ENCODE results near the gene FBXO33.

Gene FBXO33

DNA sequence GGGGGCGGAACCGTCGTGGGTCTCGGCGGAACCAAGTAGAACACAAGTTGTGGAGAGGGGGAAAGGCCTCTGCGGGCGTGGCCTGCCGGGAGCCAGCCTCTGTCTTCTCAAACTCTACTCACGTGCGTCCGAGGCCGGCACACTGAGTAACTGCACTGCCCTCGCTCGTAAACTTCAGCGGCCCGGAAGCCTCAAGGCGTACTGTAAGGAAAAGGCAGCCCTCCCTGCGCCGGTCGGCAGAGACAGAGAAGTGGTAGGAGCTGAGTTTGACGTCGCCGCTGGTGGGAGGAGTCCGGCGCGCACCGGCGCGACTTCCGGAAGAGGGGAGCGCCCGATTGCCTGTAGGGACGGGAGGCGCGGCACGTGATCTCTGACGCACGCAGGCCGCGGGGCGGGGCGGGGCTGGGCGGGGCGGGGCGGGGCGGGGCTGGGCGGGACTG lies at the start of gene FBXO33:
FBXO33 (minus strand) TSS at position 255 of the 440 bp plus-strand sequence. CDS start 271 bp downstream, outside the sequence.
- DNase-seq (ENCODE audit: low read depth in 1 of 2, low spot score in 1 of 2) = peak; percentile 91 to 94

GRCh38 chr14:39474416-39474911 lies 42.2 kb upstream of the FBXO33 start:
- no peak for DNase-seq (ENCODE audit: low read depth in 1 of 2, low spot score in 1 of 2)

- no peak for DNase-seq (ENCODE audit: low read depth in 1 of 2, low spot score in 1 of 2)
Measured at GRCh38 chr14:39472078-39472477, 39.8 kb upstream of the FBXO33 start.

- no peak for DNase-seq (ENCODE audit: low read depth in 1 of 2, low spot score in 1 of 2)
Measured at GRCh38 chr14:39469094-39469710, 37.0 kb upstream of the FBXO33 start.

DNA sequence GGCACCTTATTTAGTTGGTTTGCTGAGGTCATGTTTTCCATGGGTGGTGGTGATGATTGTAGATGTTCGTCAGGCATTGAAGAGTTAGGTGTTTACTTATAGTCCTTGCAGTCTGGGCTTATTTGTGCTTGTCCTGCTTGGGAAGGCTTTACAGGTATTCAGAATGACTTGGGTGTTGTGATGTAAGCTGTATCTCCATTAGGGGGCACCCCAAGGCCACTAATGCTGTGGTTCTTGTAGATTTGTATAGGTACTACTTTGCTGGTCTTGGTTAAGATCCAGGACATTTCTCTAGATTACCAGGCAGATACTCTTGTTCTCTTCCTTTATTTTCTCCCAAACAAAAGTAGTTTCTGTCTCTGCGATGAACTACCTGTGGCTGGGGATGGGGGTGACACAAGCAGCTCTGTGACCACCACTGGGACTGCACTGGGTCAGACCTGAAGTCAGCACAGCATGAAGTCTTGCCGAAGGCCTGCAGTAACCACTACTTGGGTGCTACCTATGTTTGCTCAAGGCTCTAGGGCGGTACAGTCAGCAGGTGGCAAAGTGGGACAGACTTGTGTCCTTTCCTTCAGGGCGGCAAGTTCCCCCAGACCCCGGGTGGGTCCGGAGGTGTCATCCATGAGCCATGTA lies 35.8 kb upstream of the FBXO33 start:
- no peak for DNase-seq (ENCODE audit: low read depth in 1 of 2, low spot score in 1 of 2)

DNA sequence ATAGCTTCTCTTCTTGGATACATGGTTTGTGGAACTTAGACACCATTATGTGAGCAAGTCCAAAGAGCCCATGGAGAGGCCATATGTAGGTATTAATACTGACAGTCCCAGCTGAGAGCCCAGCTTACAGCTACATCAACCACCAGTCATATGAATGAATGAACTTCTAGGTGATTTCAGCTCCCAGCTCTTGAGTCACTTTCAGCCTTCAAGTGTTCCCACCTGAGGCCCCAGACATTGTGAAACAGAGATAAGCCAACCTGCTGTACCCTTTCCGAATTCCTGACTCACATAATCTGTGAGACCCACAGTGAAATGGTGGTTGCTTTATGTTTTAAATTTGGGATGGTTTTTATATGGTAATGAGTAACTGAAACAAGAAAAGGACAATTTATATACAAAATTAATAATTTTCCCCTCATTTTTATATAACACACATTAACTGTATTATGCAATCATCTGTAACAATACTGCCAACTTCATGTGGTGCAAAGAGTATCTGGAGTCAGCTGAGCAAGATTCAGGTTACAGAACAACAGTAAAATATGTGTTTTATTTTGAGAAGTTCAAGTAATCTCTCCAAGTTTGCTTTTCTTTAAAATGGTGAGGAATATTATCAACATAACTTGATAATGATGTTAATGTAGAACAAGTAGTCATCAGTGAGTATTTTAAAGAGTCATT lies 27.7 kb upstream of the FBXO33 start:
- no peak for DNase-seq (ENCODE audit: low read depth in 1 of 2, low spot score in 1 of 2)

- no peak for DNase-seq (ENCODE audit: low read depth in 1 of 2, low spot score in 1 of 2)
Measured at GRCh38 chr14:39456702-39457250, 24.5 kb upstream of the FBXO33 start.

DNA sequence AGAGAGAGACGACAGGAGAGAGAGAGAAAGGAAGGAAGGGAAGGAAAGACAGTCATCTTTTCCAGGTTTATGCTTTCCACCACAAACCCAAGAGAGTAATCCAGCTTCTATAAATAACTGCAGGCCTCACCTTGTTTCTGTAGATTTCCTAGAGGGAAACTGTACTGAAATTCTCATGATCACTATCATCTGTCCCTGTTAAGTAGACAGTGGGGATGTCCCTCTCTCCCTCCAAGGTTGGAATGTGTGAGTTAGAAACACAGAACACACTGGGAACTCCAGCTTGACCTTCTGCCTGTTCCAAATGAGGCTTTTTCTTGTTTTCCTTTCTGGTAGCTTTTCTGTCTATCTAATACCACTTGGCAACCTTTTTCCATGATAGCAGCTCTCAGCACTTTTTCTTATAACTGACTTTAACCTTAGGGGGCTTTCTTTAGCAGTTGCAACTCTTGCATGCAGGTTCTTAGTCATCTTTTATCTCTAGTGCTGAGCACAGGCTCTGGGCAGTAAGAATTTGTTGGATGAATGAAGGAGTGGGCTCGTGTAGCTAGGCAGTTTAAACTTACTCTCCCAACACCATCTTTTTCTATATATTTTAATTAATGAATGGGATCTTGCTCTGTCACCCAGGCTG lies 22.8 kb upstream of the FBXO33 start:
- DNase-seq (ENCODE audit: low read depth in 1 of 2, low spot score in 1 of 2) = no peak

- no peak for DNase-seq (ENCODE audit: low read depth in 1 of 2, low spot score in 1 of 2)
Measured at GRCh38 chr14:39452680-39453079, 20.4 kb upstream of the FBXO33 start.

GRCh38 chr14:39451811-39452210 lies 19.6 kb upstream of the FBXO33 start:
- no peak for DNase-seq (ENCODE audit: low read depth in 1 of 2, low spot score in 1 of 2)

DNA sequence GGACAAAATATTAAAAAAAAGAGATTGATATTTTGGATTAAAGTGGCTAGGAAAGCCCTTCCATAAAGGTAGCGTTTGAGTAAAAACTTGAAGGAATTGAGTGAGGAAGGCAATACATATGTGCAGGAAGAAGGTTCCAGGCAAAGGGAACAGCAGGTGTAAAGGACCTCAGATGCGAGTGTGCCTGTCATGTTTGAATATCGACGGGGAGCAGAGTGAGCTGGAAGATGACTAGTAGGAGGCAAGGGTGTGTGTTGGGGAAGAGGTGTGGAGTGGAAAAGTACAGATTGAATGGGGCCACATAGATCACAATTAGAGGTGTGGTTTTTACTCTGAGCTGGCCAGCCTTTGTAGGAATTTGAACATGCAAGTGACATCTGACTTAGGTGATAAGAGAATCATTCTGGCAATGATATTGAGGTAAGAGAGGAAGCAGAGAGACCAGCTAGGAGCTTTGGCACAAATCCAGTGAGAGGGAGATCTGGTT lies 15.0 kb upstream of the FBXO33 start:
- no peak for DNase-seq (ENCODE audit: low read depth in 1 of 2, low spot score in 1 of 2)

GRCh38 chr14:39446131-39446744 lies 14.0 kb upstream of the FBXO33 start:
- no peak for DNase-seq (ENCODE audit: low read depth in 1 of 2, low spot score in 1 of 2)

GRCh38 chr14:39442293-39442692 lies 10.1 kb upstream of the FBXO33 start:
- no peak for DNase-seq (ENCODE audit: low read depth in 1 of 2, low spot score in 1 of 2)

GRCh38 chr14:39441805-39442204 lies 9.6 kb upstream of the FBXO33 start:
- DNase-seq (ENCODE audit: low read depth in 1 of 2, low spot score in 1 of 2) = no peak

- DNase-seq (ENCODE audit: low read depth in 1 of 2, low spot score in 1 of 2) = no peak
Measured at GRCh38 chr14:39440975-39441374, 8.7 kb upstream of the FBXO33 start.

DNA sequence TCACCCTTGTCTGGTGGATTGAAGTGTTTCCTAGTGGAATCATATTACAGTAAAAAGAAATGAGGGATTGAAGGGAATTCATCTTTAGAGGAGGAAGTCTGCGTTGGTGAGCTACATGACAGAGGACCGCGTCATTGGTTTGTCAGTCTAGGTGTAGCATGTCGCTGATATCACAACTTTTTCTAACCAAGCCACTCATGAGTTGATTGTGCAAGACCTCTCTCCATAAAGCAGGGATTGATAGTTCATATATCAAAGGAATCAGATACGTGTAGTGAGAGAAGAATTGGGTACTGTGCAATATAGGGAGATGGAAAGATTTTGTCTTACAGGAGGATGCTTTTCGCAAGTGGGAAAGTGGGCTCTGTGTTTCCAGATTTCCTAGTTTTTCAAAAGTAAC lies 3.0 kb upstream of the FBXO33 start:
- DNase-seq (ENCODE audit: low read depth in 1 of 2, low spot score in 1 of 2) = no peak

DNA sequence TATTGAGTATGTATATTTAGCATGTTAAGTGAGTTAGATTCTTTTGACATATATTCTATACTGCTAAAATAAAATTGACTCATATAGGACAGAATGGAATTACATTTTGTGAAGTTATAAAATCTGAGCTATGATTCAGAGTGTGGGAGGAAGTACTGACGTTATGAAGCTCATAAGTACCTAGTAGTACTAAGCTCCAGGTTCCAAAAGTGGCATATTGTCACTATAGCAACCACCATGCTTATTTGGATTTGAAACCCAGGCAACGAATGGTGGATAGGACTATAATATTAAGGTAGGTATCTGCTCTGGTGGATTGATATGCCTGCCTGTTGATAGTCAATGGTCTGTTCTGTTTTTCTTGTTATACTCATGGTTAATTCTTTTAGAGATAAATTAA lies 2.2 kb upstream of the FBXO33 start:
- DNase-seq (ENCODE audit: low read depth in 1 of 2, low spot score in 1 of 2) = no peak

DNA sequence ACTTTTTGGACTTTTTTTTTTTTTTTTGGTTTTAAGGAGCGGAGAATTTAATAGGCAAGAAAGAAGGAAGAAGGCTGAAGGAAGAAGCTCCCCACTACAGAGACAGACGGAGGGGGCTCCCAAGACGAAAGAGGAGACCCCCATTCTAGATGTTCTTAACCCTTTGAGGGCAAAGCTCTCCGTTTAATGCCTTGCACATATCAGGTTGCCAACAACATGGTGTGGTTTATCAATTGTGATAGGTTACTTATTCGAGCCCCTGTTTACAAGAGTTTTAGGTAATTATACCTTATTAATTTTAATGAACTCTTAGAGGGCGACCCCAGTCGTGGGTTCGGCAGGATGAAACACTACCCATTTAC lies 1.2 kb upstream of the FBXO33 start:
- DNase-seq (ENCODE audit: low read depth in 1 of 2, low spot score in 1 of 2) = no peak

DNA sequence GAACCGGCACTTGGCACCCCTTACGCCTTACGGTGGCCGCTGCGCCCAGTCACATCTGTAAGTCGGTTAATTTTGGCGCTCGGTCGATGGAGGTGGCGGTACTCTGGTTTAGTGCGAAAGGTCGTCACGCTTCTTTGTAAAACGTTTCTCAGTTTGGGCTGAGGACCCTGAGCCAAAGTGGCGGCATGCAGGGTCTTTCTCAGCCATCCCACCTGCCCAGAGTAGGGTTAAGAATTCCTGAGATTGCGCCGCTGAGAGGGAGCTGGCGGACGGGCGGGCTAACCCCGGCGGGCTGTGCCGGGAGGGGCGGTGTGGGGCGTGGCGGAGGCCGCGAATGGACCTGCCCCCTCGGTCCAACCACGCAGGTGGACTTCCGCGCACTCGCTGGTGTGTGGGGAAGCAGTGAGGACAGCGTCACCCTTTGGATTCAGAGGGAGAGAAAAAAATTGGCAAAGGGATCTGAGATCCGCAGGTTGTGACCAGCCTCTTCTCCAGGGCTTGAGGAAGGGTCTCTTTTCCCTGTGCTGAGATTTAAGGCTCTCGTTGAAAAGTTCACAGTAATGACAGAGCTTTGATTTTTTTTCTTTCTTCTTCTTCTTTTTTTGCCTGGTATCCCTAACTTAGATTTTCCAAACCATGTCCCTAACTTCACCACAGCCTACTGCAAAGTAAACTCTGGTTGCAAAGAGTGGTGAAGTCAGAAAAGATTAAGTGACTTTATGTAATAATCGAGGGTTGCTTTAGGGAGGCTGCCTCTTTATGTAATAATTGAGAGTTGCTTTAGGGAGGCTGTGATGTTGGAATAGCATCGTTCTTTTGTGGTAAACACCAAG lies 602 bp upstream of the FBXO33 start:
- peak; percentile 45 to 64 for DNase-seq (ENCODE audit: low read depth in 1 of 2, low spot score in 1 of 2)
